NCI-H460 (cell line): ENCODE results near the gene SAP30BP. TPM values are rescaled to one million over a fixed set of nuclear protein-coding genes. Genes with fewer than 3 reads are reported as not detected.

Experiments used
- DNase-seq: peaks from one replicate; pipeline ENCODE4 v3.0.0-alpha.2; 2016; ENCODE audit warnings: low read depth; ENCODE audit errors: extremely low read depth
- total RNA-seq: library from RNA; depleted of rRNA; stranded (reverse); fragments of >200 nt; shearing (Covaris generic); gene quantifications from 2 replicates; pipeline ENCODE4 v1.2.3, GENCODE V29; 2014; rRNA removed

Gene SAP30BP
- total RNA-seq, 1 experiment from 2014 or later: 57.3 TPM

- DNase-seq: no peak
Measured at GRCh38 chr17:75755205-75755901, 88.2 kb downstream of the SAP30BP start.

GRCh38 chr17:75755990-75756389, 88.9 kb downstream of the SAP30BP start:
- no peak for DNase-seq

DNA sequence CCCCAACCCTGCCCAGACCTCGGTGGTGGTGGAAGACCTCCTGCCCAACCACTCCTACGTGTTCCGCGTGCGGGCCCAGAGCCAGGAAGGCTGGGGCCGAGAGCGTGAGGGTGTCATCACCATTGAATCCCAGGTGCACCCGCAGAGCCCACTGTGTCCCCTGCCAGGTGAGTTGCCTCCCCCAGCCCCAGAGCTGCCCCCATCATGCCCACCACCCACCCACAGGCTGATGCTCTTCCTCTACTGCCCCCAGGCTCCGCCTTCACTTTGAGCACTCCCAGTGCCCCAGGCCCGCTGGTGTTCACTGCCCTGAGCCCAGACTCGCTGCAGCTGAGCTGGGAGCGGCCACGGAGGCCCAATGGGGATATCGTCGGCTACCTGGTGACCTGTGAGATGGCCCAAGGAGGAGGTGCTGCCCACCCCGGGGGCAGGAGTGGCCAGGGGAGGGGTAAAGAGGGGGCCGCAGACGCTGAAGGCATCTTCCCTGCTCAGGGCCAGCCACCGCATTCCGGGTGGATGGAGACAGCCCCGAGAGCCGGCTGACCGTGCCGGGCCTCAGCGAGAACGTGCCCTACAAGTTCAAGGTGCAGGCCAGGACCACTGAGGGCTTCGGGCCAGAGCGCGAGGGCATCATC, 89.4 kb downstream of the SAP30BP start:
- DNase-seq: no peak

GRCh38 chr17:75757086-75757681, 90.0 kb downstream of the SAP30BP start:
- DNase-seq: no peak

Other genes starting within 250 kb of the SAP30BP start
- 39.8 and 49.8 TPM in 2 replicates for gene TMEM94, start 210.7 kb upstream of the SAP30BP start, total RNA-seq
- gene CASKIN2, start 151.8 kb upstream of the SAP30BP start, total RNA-seq: 4.8 and 6.0 TPM in 2 replicates
- gene TSEN54, start 150.8 kb upstream of the SAP30BP start, total RNA-seq: 17.3 and 27.2 TPM in 2 replicates
- gene LLGL2, start 141.6 kb upstream of the SAP30BP start, total RNA-seq: 8.8 and 9.2 TPM in 2 replicates
- gene MYO15B, start 79.5 kb upstream of the SAP30BP start, total RNA-seq: 1.2 and 2.9 TPM in 2 replicates
- gene SMIM5, start 33.9 kb upstream of the SAP30BP start, total RNA-seq: 0.02 TPM in 1 of 2 replicates, not detected in the other
- gene RECQL5, start 184 bp upstream of the SAP30BP start, total RNA-seq: 23.5 and 25.5 TPM in 2 replicates
- 14.5 and 18.0 TPM in 2 replicates for gene ITGB4, start 54.1 kb downstream of the SAP30BP start, total RNA-seq
- gene GALK1, start 97.9 kb downstream of the SAP30BP start, total RNA-seq: 21.6 and 23.1 TPM in 2 replicates
- 25.8 and 33.8 TPM in 2 replicates for gene UNK, start 117.5 kb downstream of the SAP30BP start, total RNA-seq
- 0.57 and 0.66 TPM in 2 replicates for gene UNC13D, start 177.1 kb downstream of the SAP30BP start, total RNA-seq
- 32.0 and 36.7 TPM in 2 replicates for gene WBP2, start 188.0 kb downstream of the SAP30BP start, total RNA-seq
- gene TRIM47, start 211.2 kb downstream of the SAP30BP start, total RNA-seq: 38.0 and 50.4 TPM in 2 replicates
- 30.2 and 32.0 TPM in 2 replicates for gene TRIM65, start 229.6 kb downstream of the SAP30BP start, total RNA-seq
- gene MRPL38, start 237.5 kb downstream of the SAP30BP start, total RNA-seq: 42.6 and 43.0 TPM in 2 replicates